Mesenchymal stem cell (in vitro differentiated cells and primary cell): ENCODE measurements around the gene PPP6R1.

Source experiments
- DNase-seq: peaks from one replicate; pipeline ENCODE4 v3.0.0-alpha.2; 2013
- H2AFZ ChIP-seq: one replicate; pipeline ENCODE4 v1.6.1; 2013; ENCODE audit warnings: low read depth, mild to moderate bottlenecking, control low read depth, inconsistent platforms, low read length, moderate library complexity
- H2AK5ac ChIP-seq: 2 replicates; pipeline ENCODE4 v1.6.1; 2013; ENCODE audit warnings: low read length, moderate library complexity, mild to moderate bottlenecking, inconsistent platforms; ENCODE audit not compliant: severe bottlenecking
- H2BK120ac ChIP-seq: one replicate; pipeline ENCODE4 v1.6.1; 2013; ENCODE audit warnings: low read depth, mild to moderate bottlenecking, inconsistent platforms, low read length, moderate library complexity
- H2BK12ac ChIP-seq, 2 experiments: one replicate each; pipeline ENCODE4 v1.6.1; 2013; ENCODE audit warnings: inconsistent platforms in 2 of 2, low read length in 2 of 2, mild to moderate bottlenecking in 2 of 2, moderate library complexity in 2 of 2, control low read depth in 1 of 2
- H2BK15ac ChIP-seq: one replicate; pipeline ENCODE4 v1.6.1; 2013; ENCODE audit warnings: mild to moderate bottlenecking, low read depth, inconsistent platforms; ENCODE audit not compliant: poor library complexity, severe bottlenecking
- H2BK5ac ChIP-seq: 2 replicates; pipeline ENCODE4 v1.6.1; 2013; ENCODE audit warnings: low read depth, mild to moderate bottlenecking, low read length, control low read depth, inconsistent platforms; ENCODE audit not compliant: poor library complexity, severe bottlenecking
- H3K14ac ChIP-seq, 2 experiments: one replicate each; pipeline ENCODE4 v1.6.1; 2013; ENCODE audit warnings: inconsistent platforms in 2 of 2, low read length in 2 of 2, control low read depth in 1 of 2, mild to moderate bottlenecking in 1 of 2, moderate library complexity in 1 of 2
- H3K18ac ChIP-seq, 2 experiments: one replicate each; pipeline ENCODE4 v1.6.1; 2013; ENCODE audit warnings: inconsistent platforms in 2 of 2, low read length in 2 of 2, control low read depth in 1 of 2, low read depth in 1 of 2, mild to moderate bottlenecking in 1 of 2
- H3K23ac ChIP-seq, 2 experiments: one replicate each; pipeline ENCODE4 v1.6.1; 2013; ENCODE audit warnings: inconsistent platforms in 2 of 2, low read length in 2 of 2, mild to moderate bottlenecking in 2 of 2, moderate library complexity in 2 of 2, control low read depth in 1 of 2
- H3K27ac ChIP-seq: 2 replicates; pipeline ENCODE4 v1.5.1; 2013; ENCODE audit warnings: mild to moderate bottlenecking, moderate library complexity, low read length, control low read depth, inconsistent platforms; ENCODE audit not compliant: poor library complexity, severe bottlenecking
- H3K27me3 ChIP-seq, 2 experiments: 2 replicates each; pipeline versions ENCODE4 v1.6.1 to v1.7.0; 2013; ENCODE audit warnings: low read length in 2 of 2, mild to moderate bottlenecking in 2 of 2, moderate library complexity in 2 of 2, control low read depth in 1 of 2, inconsistent platforms in 1 of 2; ENCODE audit not compliant: control insufficient read depth in 1 of 2, insufficient read depth in 1 of 2
- H3K36me3 ChIP-seq, 2 experiments: 2 replicates each; pipeline versions ENCODE4 v1.6.1 to v1.7.0; 2013; ENCODE audit warnings: low read length in 2 of 2, control low read depth in 1 of 2, inconsistent platforms in 1 of 2, low read depth in 1 of 2, mild to moderate bottlenecking in 1 of 2; ENCODE audit not compliant: insufficient read depth in 2 of 2, control insufficient read depth in 1 of 2
- H3K4ac ChIP-seq, 2 experiments: one replicate each; pipeline ENCODE4 v1.6.1; 2013; ENCODE audit warnings: inconsistent platforms in 2 of 2, low read length in 2 of 2, mild to moderate bottlenecking in 2 of 2, moderate library complexity in 2 of 2, control low read depth in 1 of 2, low read depth in 1 of 2
- H3K4me1 ChIP-seq: 2 replicates; pipeline ENCODE4 v1.6.1; 2013; ENCODE audit warnings: low read depth, low read length, control low read depth; ENCODE audit not compliant: control insufficient read depth, insufficient read depth
- H3K4me2 ChIP-seq: 2 replicates; pipeline ENCODE4 v1.6.1; 2013; ENCODE audit warnings: low read length, mild to moderate bottlenecking, inconsistent platforms; ENCODE audit not compliant: poor library complexity, severe bottlenecking
- H3K4me3 ChIP-seq, 2 experiments: 2 replicates each; pipeline versions ENCODE4 v1.5.1 to v1.7.0; 2013; ENCODE audit warnings: low read length in 2 of 2, mild to moderate bottlenecking in 2 of 2, control low read depth in 1 of 2, low read depth in 1 of 2; ENCODE audit not compliant: insufficient read depth in 1 of 2
- H3K79me1 ChIP-seq: replicated peaks from 2 replicates; pipeline ENCODE4 v1.6.1; 2013; ENCODE audit warnings: mild to moderate bottlenecking, control low read depth, low read length, inconsistent platforms; ENCODE audit not compliant: poor library complexity, severe bottlenecking
- H3K9ac ChIP-seq: 2 replicates; pipeline ENCODE4 v1.7.0; 2013; ENCODE audit warnings: mild to moderate bottlenecking, low read length, moderate library complexity
- H3K9me3 ChIP-seq: 2 replicates; pipeline ENCODE4 v1.7.0; 2013; ENCODE audit warnings: mild to moderate bottlenecking, low read length; ENCODE audit not compliant: control insufficient read depth
- H4K8ac ChIP-seq: one replicate; pipeline ENCODE4 v1.6.1; 2013; ENCODE audit warnings: inconsistent platforms, mild to moderate bottlenecking, low read length, moderate library complexity
- H4K91ac ChIP-seq: one replicate; pipeline ENCODE4 v1.6.1; 2013; ENCODE audit warnings: mild to moderate bottlenecking, low read length, inconsistent platforms
- WGBS: methylation state at CpG from one replicate; pipeline ENCODE4 v1.1.7; 2013; ENCODE audit warnings: mixed read lengths; 5-methylcytosine and 5-hydroxymethylcytosine counted together

The PPP6R1 gene

DNA sequence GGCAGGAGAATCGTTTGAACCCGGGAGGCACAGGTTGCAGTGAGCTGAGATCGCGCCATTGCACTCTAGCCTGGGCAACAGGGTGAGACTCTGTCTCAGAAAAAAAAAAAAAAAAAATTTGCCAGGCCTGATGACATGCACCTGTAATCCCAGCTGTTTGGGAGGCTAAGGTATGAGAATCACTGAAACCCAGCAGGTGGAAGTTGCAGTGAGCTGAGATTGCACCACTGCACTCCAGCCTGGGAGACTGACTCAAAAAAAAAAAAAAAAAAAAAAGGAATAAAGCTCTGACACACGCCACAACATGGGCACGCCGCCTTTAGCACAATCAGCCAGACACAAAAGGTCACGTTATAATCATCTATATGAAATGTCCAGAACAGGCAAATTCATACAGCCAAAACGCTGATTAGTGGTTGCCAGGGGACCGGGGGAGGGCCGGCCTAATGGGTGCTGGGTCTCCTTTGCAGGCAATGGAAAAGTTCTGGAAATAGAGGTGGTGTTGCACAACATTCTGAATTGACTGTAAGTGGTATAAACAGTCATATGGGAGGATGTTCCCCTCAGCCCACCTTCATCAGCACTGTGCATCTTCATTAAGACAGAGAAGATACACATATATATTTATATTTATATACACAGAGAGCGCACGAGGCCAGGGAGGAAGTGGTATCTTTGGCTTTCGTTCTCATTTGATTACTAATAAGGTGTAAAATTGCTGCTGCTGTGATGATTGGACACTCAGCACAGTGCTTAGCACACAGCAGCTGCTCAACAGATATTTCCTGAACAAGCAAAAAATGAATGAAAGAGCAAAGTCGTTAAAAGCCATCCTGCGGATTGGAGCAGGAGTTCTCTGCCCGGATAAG, 17.3 kb upstream of the PPP6R1 start:
- Histone ChIP-seq H3K4me2 (no peak overlapping the region), H2BK120ac (no peak overlapping the region), H2AK5ac (no peak overlapping the region), H3K9ac (no peak overlapping the region), H2BK5ac (no peak overlapping the region), H4K91ac (no peak overlapping the region), H2BK15ac (no peak overlapping the region), H3K4me1 (peaks cover 12% of the 10 kb centered on the region), H3K4ac (no peak overlapping the region), H4K8ac (no peak overlapping the region), H3K9me3 (no peaks in the 10 kb centered on the region), H3K36me3 (peaks cover 44 to 47% of the 10 kb centered on the region in 2 experiments), H2BK12ac (no peak overlapping the region), H3K27ac (no peak overlapping the region), H3K23ac (no peak overlapping the region), H3K27me3 (no peaks in the 10 kb centered on the region), H2AFZ (no peak overlapping the region), H3K4me3 (no peak overlapping the region), H3K18ac (no peak overlapping the region), H3K79me1 (peaks cover 27% of the 10 kb centered on the region), H3K14ac (no peak overlapping the region)
- DNase-seq: no peak
- 96% methylated on average over 17 of the region's 17 CpGs for WGBS

DNA sequence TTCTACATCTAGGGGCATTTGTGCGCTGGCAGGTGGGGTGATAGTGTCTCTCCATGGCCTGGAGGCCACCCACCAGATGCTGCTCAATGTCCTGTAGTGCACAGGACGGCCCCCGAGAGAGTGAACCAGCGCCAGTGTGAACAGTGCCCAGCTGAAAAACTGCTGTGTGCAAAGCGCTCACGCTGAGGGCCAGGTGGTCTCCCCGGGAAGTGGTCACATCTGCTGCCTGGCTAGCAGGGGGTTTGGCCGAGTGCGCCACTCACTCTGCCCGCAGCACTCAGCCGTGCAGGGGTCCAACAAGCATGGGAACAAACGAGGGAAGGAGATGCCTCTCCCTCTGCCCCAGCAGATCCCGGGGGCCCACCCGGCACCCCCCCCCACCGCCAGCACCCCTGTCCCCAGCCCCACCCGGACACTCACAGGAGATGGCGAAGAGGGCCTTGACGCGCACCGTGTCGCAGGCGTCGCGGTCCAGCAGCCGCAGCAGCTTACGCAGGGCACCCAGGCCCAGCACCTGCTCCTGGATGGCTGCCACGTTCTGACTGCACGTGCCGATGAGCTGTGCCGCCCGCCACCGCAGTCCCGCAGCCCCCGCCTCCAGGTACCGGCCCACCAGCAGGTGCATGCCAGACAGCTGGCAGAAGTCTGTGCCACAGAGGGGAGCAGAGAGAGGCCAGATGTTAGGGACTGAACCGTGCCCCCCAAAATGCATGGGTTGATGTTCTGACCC, 15.3 kb upstream of the PPP6R1 start:
- Histone ChIP-seq H3K9me3 (no peaks in the 10 kb centered on the region), H2BK15ac (no peak overlapping the region), H4K8ac (no peak overlapping the region), H3K9ac (no peak overlapping the region), H3K79me1 (peaks cover 35% of the 10 kb centered on the region), H2BK5ac (no peak overlapping the region), H3K4me1 (peaks cover 3% of the 10 kb centered on the region), H3K36me3 (peaks cover 47 to 59% of the 10 kb centered on the region in 2 experiments), H3K4me2 (no peak overlapping the region), H3K18ac (no peak overlapping the region), H3K4ac (no peak overlapping the region), H3K14ac (no peak overlapping the region), H3K4me3 (no peak overlapping the region), H3K27me3 (no peaks in the 10 kb centered on the region), H2AK5ac (no peak overlapping the region), H2BK120ac (no peak overlapping the region), H4K91ac (no peak overlapping the region), H2BK12ac (no peak overlapping the region), H2AFZ (no peak overlapping the region), H3K23ac (no peak overlapping the region), H3K27ac (no peak overlapping the region)
- no peak for DNase-seq
- 96% methylated on average over 33 of the region's 36 CpGs for WGBS

DNA sequence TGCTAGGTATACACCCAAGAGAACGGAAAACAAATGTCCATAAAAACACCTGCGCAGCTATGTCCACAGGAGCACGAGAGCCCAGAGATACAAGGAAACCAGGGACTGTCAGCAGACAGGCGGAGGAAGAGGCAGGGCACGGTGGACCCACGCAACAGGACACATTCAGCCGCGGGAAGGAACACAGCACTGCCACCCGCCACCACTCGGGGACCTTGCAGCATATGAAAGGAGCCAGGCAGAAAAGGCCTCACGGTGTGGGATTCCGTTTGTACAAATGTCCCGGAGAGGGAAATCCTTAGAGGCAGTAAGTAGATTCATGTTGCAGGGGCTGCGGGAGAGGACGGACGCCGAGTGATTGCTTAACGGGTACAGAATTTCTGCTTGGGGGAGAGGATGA, 13.3 kb upstream of the PPP6R1 start:
- H3K18ac ChIP-seq: no peak overlapping the region
- H2BK15ac ChIP-seq: no peak overlapping the region

More for the DNA sequence above, 13.3 kb upstream of the PPP6R1 start:
- Histone ChIP-seq H4K91ac (no peak overlapping the region), H2AFZ (no peak overlapping the region), H3K4me3 (no peak overlapping the region), H3K23ac (no peak overlapping the region), H3K36me3 (peaks cover 43 to 55% of the 10 kb centered on the region in 2 experiments), H2BK5ac (no peak overlapping the region), H3K9ac (no peak overlapping the region), H4K8ac (no peak overlapping the region), H3K4ac (no peak overlapping the region), H2BK120ac (no peak overlapping the region), H3K79me1 (peaks cover 37% of the 10 kb centered on the region), H3K27me3 (no peaks in the 10 kb centered on the region), H3K4me2 (no peak overlapping the region), H2BK12ac (no peak overlapping the region), H3K9me3 (no peaks in the 10 kb centered on the region), H3K4me1 (peaks cover 2% of the 10 kb centered on the region), H2AK5ac (no peak overlapping the region), H3K27ac (no peak overlapping the region), H3K14ac (no peak overlapping the region)
- 95% methylated on average over 18 of the region's 18 CpGs for WGBS
- no peak for DNase-seq
